ENCODE results near the gene MIEF2.

DNA sequence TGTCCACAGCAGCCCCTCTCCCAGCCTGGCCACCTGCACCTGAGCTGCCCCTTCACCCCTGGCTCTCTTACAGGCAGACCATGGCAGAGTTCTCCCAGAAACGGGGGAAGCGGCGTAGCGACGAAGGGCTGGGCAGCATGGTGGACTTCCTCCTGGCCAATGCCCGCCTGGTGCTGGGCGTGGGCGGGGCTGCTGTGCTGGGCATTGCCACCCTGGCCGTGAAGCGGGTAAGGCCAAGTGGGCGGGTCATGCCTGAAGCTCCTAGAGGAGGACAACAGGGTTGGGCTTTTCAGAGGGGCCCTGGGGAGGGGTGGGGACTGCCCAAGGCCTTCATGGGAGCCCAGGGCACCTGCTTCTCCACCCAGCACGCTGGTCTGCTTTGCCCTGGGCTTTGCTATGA, 2.2 kb downstream of the MIEF2 start:
- TF ChIP-seq CTCF (conservative IDR thresholded peaks at IDR 0.05) (no peak), ZFX (IDR thresholded peaks at IDR 0.05) (no peak)
